ENCODE data around the gene RC3H1. TPM values are rescaled to one million over a fixed set of nuclear protein-coding genes. Genes with fewer than 3 reads are reported as not detected.
"Not testable (repeated sequence)": the region's sequence is repeated elsewhere in the genome, so short reads cannot be mapped to it uniquely, and the experiment has no call there.

RC3H1 gene
- total RNA-seq, 2 donors from 2014 or later, result 25.3 to 41.5 TPM

GRCh38 chr1:173937062-173937461 is 85.1 kb downstream of the RC3H1 start:
- no peaks in the 10 kb centered on the region for H3K9me3 ChIP-seq
- no peak for TF ChIP-seq CTCF (IDR thresholded peaks at IDR 0.05)
- no peak overlapping the region for H3K27ac ChIP-seq
- no peak overlapping the region for H3K4me3 ChIP-seq
- no peak for DNase-seq (ENCODE audit: low spot score)
- H3K36me3 ChIP-seq, result peaks cover 26% of the 10 kb centered on the region
- ATAC-seq (ENCODE audit: insufficient number of reproducible peaks, low FRiP score, low read depth), result no peak
- H3K27me3 ChIP-seq (replicated peaks; ENCODE audit: insufficient read depth), result no peaks in the 10 kb centered on the region
- H3K4me1 ChIP-seq (ENCODE audit: control insufficient read depth in 1 of 2, low read depth in 2 of 2), result no peaks in the 10 kb centered on the region

DNA sequence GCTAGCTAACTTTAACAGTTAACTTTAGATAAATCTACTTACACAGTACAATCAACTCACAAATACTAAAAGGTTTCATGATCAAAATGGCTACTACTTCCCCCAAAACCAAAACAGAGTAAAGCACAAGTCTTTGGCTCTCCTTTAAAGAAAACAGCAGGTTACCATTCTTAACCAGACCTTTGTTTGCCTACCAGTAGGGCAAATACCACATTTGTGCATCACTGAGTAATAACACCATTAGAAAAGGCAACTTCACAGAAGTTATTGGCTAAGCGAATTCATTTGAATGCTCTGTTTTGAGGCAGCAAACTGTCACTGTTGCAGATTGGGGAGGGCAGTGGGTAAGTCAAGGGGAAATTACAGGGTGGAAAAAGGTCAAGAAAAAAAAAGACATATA is 87.7 kb downstream of the RC3H1 start:
- Histone ChIP-seq H3K4me1 (ENCODE audit: control insufficient read depth in 1 of 2, low read depth in 2 of 2) (no peaks in the 10 kb centered on the region), H3K4me3 (no peak overlapping the region), H3K9me3 (no peaks in the 10 kb centered on the region), H3K27ac (no peak overlapping the region), H3K36me3 (peaks cover 11% of the 10 kb centered on the region), H3K27me3 (replicated peaks; ENCODE audit: insufficient read depth) (no peaks in the 10 kb centered on the region)
- DNase-seq (ENCODE audit: low spot score) (no peak), ATAC-seq (ENCODE audit: insufficient number of reproducible peaks, low FRiP score, low read depth) (no peak)
- no peak for TF ChIP-seq CTCF (IDR thresholded peaks at IDR 0.05)

GRCh38 chr1:173930541-173930940 is 91.6 kb downstream of the RC3H1 start:
- not testable (repeated sequence) for ATAC-seq (ENCODE audit: insufficient number of reproducible peaks, low FRiP score, low read depth); DNase-seq (ENCODE audit: low spot score); H3K27ac ChIP-seq; H3K27me3 ChIP-seq (replicated peaks; ENCODE audit: insufficient read depth); H3K4me3 ChIP-seq; H3K36me3 ChIP-seq; H3K4me1 ChIP-seq (ENCODE audit: control insufficient read depth in 1 of 2, low read depth in 2 of 2); H3K9me3 ChIP-seq

GRCh38 chr1:173925306-173926242 is 96.6 kb downstream of the RC3H1 start:
- Histone ChIP-seq H3K27me3 (replicated peaks; ENCODE audit: insufficient read depth) (no peaks in the 10 kb centered on the region), H3K27ac (no peak overlapping the region), H3K9me3 (no peaks in the 10 kb centered on the region), H3K4me1 (ENCODE audit: control insufficient read depth in 1 of 2, low read depth in 2 of 2) (no peaks in the 10 kb centered on the region), H3K36me3 (no peaks in the 10 kb centered on the region), H3K4me3 (no peak overlapping the region)
- no peak for ATAC-seq (ENCODE audit: insufficient number of reproducible peaks, low FRiP score, low read depth)
- no peak for DNase-seq (ENCODE audit: low spot score)
- no peak for TF ChIP-seq CTCF (IDR thresholded peaks at IDR 0.05)

DNA sequence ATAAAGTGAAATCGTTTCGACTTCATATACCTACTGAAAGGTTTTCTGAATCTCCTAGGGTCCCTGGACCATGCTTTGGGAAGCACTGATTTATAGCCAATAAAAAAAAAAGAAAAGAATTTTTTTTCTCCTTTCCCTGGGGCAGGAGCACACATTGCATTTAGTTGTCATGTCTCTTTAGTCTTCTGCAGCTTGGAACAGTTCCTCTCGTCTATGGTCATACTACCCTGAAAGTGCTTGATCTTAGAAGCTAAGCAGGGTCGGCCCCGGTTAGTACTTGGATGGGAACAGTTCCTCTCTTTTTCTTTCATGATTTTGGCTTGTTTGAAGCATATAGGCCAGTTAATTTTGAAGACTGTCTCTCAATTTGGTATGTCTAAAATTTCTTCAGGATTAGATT is 101.3 kb downstream of the RC3H1 start:
- Histone ChIP-seq H3K36me3 (no peaks in the 10 kb centered on the region), H3K27ac (no peak overlapping the region), H3K9me3 (no peaks in the 10 kb centered on the region), H3K4me3 (no peak overlapping the region), H3K4me1 (ENCODE audit: control insufficient read depth in 1 of 2, low read depth in 2 of 2) (no peaks in the 10 kb centered on the region), H3K27me3 (replicated peaks; ENCODE audit: insufficient read depth) (no peaks in the 10 kb centered on the region)
- ATAC-seq (ENCODE audit: insufficient number of reproducible peaks, low FRiP score, low read depth) (no peak), DNase-seq (ENCODE audit: low spot score) (no peak)
- TF ChIP-seq CTCF (IDR thresholded peaks at IDR 0.05), result no peak

All from thoracic aorta (tissue), 2 donors.